ENCODE measurements around the gene PTPRN2. TPM values are rescaled to one million over a fixed set of nuclear protein-coding genes. Genes with fewer than 3 reads are reported as not detected.

Gene PTPRN2
- total RNA-seq, 1 experiment from 2014 or later, result not detected

DNA sequence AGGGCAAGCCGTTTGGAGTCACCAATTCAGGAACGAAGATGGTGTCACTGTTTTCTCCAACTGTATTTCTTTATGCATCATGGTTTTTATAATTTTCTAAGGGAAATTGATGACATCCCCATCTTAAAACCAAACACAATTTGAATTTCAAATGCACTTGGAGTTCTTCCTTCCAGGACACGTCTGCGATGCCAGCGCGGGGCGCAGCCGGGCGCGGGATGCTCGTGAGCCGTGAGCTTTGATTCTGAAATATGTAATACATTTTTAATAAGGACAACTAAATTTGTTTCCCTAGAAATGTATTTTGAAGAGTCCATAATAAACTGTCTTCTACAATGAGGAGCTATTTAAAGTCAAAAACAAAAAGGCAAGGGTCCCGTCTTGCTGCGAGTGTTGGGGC lies 758.7 kb downstream of the PTPRN2 start:
- Histone ChIP-seq H3K4me3 (no peak overlapping the region), H3K79me2 (ENCODE audit: low read depth) (no peaks in the 10 kb centered on the region), H3K9me3 (ENCODE audit: insufficient read depth, low read depth) (no peaks in the 10 kb centered on the region), H3K27ac (no peak overlapping the region), H3K9me2 (ENCODE audit: insufficient read depth) (no peaks in the 10 kb centered on the region), H3K4me2 (no peak overlapping the region), H2AFZ (no peak overlapping the region), H3F3A (ENCODE audit: insufficient read depth, low read depth) (no peaks in the 10 kb centered on the region), H4K20me1 (ENCODE audit: insufficient read depth) (no peaks in the 10 kb centered on the region), H3K4me1 (replicated peaks; ENCODE audit: insufficient read depth) (no peaks in the 10 kb centered on the region), H3K27me3 (ENCODE audit: insufficient read depth, low read depth) (peaks cover 95% of the 10 kb centered on the region), H3K36me3 (ENCODE audit: low read depth) (no peaks in the 10 kb centered on the region)
- intact Hi-C loops (cut with micrococcal nuclease; ENCODE audit: unreplicated experiment), result no loop called here
- CTCF ChIA-PET, result no interaction called here
- POLR2A ChIA-PET (ENCODE audit: unreplicated experiment), result no interaction called here
- TF ChIP-seq, protein P1, sequence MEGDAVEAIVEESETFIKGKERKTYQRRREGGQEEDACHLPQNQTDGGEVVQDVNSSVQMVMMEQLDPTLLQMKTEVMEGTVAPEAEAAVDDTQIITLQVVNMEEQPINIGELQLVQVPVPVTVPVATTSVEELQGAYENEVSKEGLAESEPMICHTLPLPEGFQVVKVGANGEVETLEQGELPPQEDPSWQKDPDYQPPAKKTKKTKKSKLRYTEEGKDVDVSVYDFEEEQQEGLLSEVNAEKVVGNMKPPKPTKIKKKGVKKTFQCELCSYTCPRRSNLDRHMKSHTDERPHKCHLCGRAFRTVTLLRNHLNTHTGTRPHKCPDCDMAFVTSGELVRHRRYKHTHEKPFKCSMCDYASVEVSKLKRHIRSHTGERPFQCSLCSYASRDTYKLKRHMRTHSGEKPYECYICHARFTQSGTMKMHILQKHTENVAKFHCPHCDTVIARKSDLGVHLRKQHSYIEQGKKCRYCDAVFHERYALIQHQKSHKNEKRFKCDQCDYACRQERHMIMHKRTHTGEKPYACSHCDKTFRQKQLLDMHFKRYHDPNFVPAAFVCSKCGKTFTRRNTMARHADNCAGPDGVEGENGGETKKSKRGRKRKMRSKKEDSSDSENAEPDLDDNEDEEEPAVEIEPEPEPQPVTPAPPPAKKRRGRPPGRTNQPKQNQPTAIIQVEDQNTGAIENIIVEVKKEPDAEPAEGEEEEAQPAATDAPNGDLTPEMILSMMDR (conservative IDR thresholded peaks at IDR 0.05), result no peak
- no peak for TF ChIP-seq EZH2 (IDR thresholded peaks at IDR 0.05; ENCODE audit: low read depth)
- DNase-seq, result no peak
- BruUV-seq (replicated peaks), result no TSS peak

DNA sequence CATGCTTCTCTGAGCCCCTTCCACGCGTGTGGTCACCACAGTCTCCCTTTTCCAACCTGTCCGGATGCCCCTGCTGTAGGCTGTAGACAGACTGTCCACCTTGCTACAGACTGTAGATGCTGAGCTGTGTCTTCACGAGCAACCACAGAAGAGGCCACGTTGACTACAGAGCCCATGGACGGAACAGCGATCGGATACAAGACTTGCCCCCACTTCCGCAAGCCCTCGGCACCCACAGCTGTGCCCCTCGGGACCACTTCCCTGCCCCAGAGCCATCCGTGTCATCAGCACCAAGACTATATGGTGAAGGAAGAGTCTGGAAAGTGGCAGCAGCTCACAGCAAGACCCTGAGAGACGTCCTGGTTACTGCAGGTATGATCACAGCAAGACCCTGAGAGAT lies 759.4 kb downstream of the PTPRN2 start:
- H3K4me3 ChIP-seq, result no peak overlapping the region
- H4K20me1 ChIP-seq (ENCODE audit: insufficient read depth), result no peaks in the 10 kb centered on the region
- intact Hi-C loops (cut with micrococcal nuclease; ENCODE audit: unreplicated experiment), result no loop called here
- no peaks in the 10 kb centered on the region for H3K4me1 ChIP-seq (replicated peaks; ENCODE audit: insufficient read depth)
- H3F3A ChIP-seq (ENCODE audit: insufficient read depth, low read depth), result no peaks in the 10 kb centered on the region
- no peaks in the 10 kb centered on the region for H3K79me2 ChIP-seq (ENCODE audit: low read depth)
- no peaks in the 10 kb centered on the region for H3K9me3 ChIP-seq (ENCODE audit: insufficient read depth, low read depth)
- H3K9me2 ChIP-seq (ENCODE audit: insufficient read depth), result no peaks in the 10 kb centered on the region
- no peak for DNase-seq
- H3K4me2 ChIP-seq, result no peak overlapping the region
- TF ChIP-seq, protein P1 (conservative IDR thresholded peaks at IDR 0.05), result no peak
- TF ChIP-seq EZH2 (IDR thresholded peaks at IDR 0.05; ENCODE audit: low read depth), result no peak
- peaks cover 93% of the 10 kb centered on the region for H3K27me3 ChIP-seq (ENCODE audit: insufficient read depth, low read depth)
- no peak overlapping the region for H2AFZ ChIP-seq
- ChIA-PET POLR2A (ENCODE audit: unreplicated experiment) (no interaction called here), CTCF (no interaction called here)
- no TSS peak for BruUV-seq (replicated peaks)
- no peak overlapping the region for H3K27ac ChIP-seq
- no peaks in the 10 kb centered on the region for H3K36me3 ChIP-seq (ENCODE audit: low read depth)

DNA sequence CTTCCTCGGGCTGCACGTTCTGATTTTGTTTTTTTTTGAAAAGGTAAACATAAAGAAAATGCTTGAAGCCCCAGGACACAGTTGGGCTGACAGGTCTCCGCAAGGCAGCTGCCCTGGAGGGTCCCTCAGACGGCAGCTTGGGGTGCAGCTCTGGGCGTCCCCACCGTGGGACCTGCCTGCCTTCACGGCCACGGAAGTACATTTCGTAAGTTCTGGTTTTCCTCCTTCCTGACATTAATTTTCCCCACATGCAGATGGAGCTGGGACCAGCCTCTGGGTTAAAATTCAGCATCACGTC lies 759.8 kb downstream of the PTPRN2 start:
- Histone ChIP-seq H3K4me3 (no peak overlapping the region), H3K9me2 (ENCODE audit: insufficient read depth) (no peaks in the 10 kb centered on the region), H3K4me1 (replicated peaks; ENCODE audit: insufficient read depth) (no peaks in the 10 kb centered on the region), H3K27me3 (ENCODE audit: insufficient read depth, low read depth) (peaks cover 89% of the 10 kb centered on the region), H3K36me3 (ENCODE audit: low read depth) (no peaks in the 10 kb centered on the region), H3K27ac (no peak overlapping the region), H3F3A (ENCODE audit: insufficient read depth, low read depth) (no peaks in the 10 kb centered on the region), H2AFZ (no peak overlapping the region), H4K20me1 (ENCODE audit: insufficient read depth) (no peaks in the 10 kb centered on the region), H3K4me2 (no peak overlapping the region), H3K79me2 (ENCODE audit: low read depth) (no peaks in the 10 kb centered on the region), H3K9me3 (ENCODE audit: insufficient read depth, low read depth) (no peaks in the 10 kb centered on the region)
- BruUV-seq (replicated peaks), result no TSS peak
- no peak for DNase-seq
- ChIA-PET CTCF (no interaction called here), POLR2A (ENCODE audit: unreplicated experiment) (no interaction called here)
- TF ChIP-seq, protein P1 (conservative IDR thresholded peaks at IDR 0.05), result no peak
- TF ChIP-seq EZH2 (IDR thresholded peaks at IDR 0.05; ENCODE audit: low read depth), result no peak
- intact Hi-C loops (cut with micrococcal nuclease; ENCODE audit: unreplicated experiment), result no loop called here

Measured in PC-9 (cell line).